Naive thymus-derived CD8-positive, alpha-beta T cell (primary cell): ENCODE measurements around the gene GPC3. TPM values are rescaled to one million over a fixed set of nuclear protein-coding genes. Genes with fewer than 3 reads are reported as not detected.

Experiments used
- ATAC-seq, 2 donors: fragments of 150-1000 bp; cut with Tn5 transposase in 1 of 2; sonication (Bioruptor Pico), chemical (Tn5 transposase) in 1 of 2; 1 replicate in 1 of 2; 2 replicates in 1 of 2; pipeline ENCODE4 v1.10.0; 2021; ENCODE audit warnings: mild to moderate bottlenecking in 2 of 2, moderate library complexity in 2 of 2
- POLR2A ChIA-PET: fragments of 350-600 bp; sonication (Branson Sonifier 250); formaldehyde crosslinking; loops from one replicate; lab custom pipeline; 2021; ENCODE audit warnings: antibody characterized with exemption; lab: Charles Lee
- DNase-seq, 10 donors: peaks; one replicate each; pipeline versions ENCODE4 v3.0.0 to v3.0.0-alpha.2; 2020 to 2022
- H3K27ac Mint-ChIP-seq, 10 donors: one replicate each; pipeline ENCODE4 v1.8.0; 2020 to 2022; ENCODE audit warnings: mild to moderate bottlenecking in 10 of 10, mixed read lengths in 10 of 10, moderate library complexity in 4 of 10, inconsistent platforms in 1 of 10
- H3K27me3 Mint-ChIP-seq, 5 donors: one replicate each; pipeline ENCODE4 v1.8.0; 2021 to 2022; ENCODE audit warnings: mixed read lengths in 5 of 5
- H3K36me3 Mint-ChIP-seq, 3 donors: one replicate each; pipeline ENCODE4 v1.8.0; 2020 to 2022; ENCODE audit warnings: mixed read lengths in 3 of 3, mild to moderate bottlenecking in 2 of 3, inconsistent platforms in 1 of 3
- H3K4me1 Mint-ChIP-seq, 4 donors: one replicate each; pipeline ENCODE4 v1.8.0; 2021 to 2022; ENCODE audit warnings: mixed read lengths in 4 of 4
- H3K4me3 Mint-ChIP-seq, 10 donors: one replicate each; pipeline ENCODE4 v1.8.0; 2020 to 2022; ENCODE audit warnings: mild to moderate bottlenecking in 10 of 10, mixed read lengths in 10 of 10, moderate library complexity in 6 of 10, inconsistent platforms in 1 of 10
- H3K9me3 Mint-ChIP-seq, 9 donors: one replicate each; pipeline ENCODE4 v1.8.0; 2020 to 2022; ENCODE audit warnings: mixed read lengths in 9 of 9, mild to moderate bottlenecking in 3 of 9, inconsistent platforms in 1 of 9, moderate library complexity in 1 of 9
- polyA plus RNA-seq, 3 donors: library from polyadenylated mRNA; unstranded; fragments of 300-500 nt; fragmentation: Illumina TruSeq; gene quantifications; one replicate each; pipeline ENCODE4 v1.2.3, GENCODE V29; 2021
- total RNA-seq, 8 experiments: library from RNA in 2 of 8; stranded (reverse) in 2 of 8; gene quantifications; one replicate each; pipeline ENCODE4 v1.2.3 and lab custom pipeline; 2021 to 2026

The GPC3 gene
- total and polyA plus RNA-seq, 5 experiments from 2014 or later: 2.3 to 3.9 (median 2.6) TPM; not detected in 2

- ATAC-seq: no peak
- POLR2A ChIA-PET: no interaction called here
- Mint-ChIP-seq H3K27me3 (peaks cover 5 to 37% (median 24%) of the 10 kb centered on the region in 5 donors), H3K36me3 (no peaks in the 10 kb centered on the region), H3K4me1 (peaks cover 0 to 7% (median 1%) of the 10 kb centered on the region in 4 donors), H3K27ac (no peak overlapping the region), H3K4me3 (no peak overlapping the region), H3K9me3 (no peaks in the 10 kb centered on the region)
- no peak for DNase-seq
Observed at GRCh38 chrX:133979641-133980230, 5.7 kb downstream of the GPC3 start.

GRCh38 chrX:133973704-133974103 is 11.7 kb downstream of the GPC3 start:
- no peaks in the 10 kb centered on the region for H3K9me3 Mint-ChIP-seq
- POLR2A ChIA-PET: no interaction called here
- H3K36me3 Mint-ChIP-seq: no peaks in the 10 kb centered on the region
- no peak overlapping the region for H3K27ac Mint-ChIP-seq
- H3K4me3 Mint-ChIP-seq: no peak overlapping the region
- DNase-seq (no peak), ATAC-seq (no peak)
- H3K4me1 Mint-ChIP-seq: no peaks in the 10 kb centered on the region
- H3K27me3 Mint-ChIP-seq: peaks cover 0 to 7% (median 0%) of the 10 kb centered on the region in 5 donors

DNA sequence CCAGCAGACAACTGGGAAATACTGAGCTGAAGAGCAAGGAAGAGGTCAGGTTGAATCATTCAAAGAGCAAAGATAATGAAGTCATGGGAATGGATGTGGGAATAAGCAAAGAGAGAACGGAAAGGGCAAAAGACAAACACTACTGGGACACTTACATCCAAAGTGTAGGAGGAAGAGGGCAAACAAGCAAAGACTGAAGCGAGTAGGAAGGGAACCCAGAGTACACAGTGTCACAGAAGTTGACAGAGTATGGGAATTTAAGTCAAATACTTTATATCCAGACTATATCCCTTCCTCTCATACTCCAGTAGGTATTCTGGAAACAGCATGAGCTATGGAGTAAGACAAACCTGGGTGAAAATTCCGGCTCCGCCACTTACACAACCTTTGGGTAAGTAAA is 12.5 kb downstream of the GPC3 start:
- no peak for ATAC-seq
- H3K9me3 Mint-ChIP-seq: no peaks in the 10 kb centered on the region
- no peak for DNase-seq
- H3K4me1 Mint-ChIP-seq: no peaks in the 10 kb centered on the region
- POLR2A ChIA-PET: no interaction called here
- H3K36me3 Mint-ChIP-seq: no peaks in the 10 kb centered on the region
- H3K4me3 Mint-ChIP-seq: no peak overlapping the region
- H3K27me3 Mint-ChIP-seq: peaks cover 0 to 7% (median 0%) of the 10 kb centered on the region in 5 donors
- no peak overlapping the region for H3K27ac Mint-ChIP-seq

GRCh38 chrX:133971586-133971985 is 13.8 kb downstream of the GPC3 start:
- ATAC-seq (no peak), DNase-seq (no peak)
- H3K27ac Mint-ChIP-seq: no peak overlapping the region
- peaks cover 0 to 7% (median 0%) of the 10 kb centered on the region in 5 donors for H3K27me3 Mint-ChIP-seq
- H3K4me3 Mint-ChIP-seq: no peak overlapping the region
- POLR2A ChIA-PET: no interaction called here
- no peaks in the 10 kb centered on the region for H3K4me1 Mint-ChIP-seq
- H3K36me3 Mint-ChIP-seq: no peaks in the 10 kb centered on the region
- H3K9me3 Mint-ChIP-seq: no peaks in the 10 kb centered on the region

GRCh38 chrX:133970076-133970475 is 15.3 kb downstream of the GPC3 start:
- POLR2A ChIA-PET: no interaction called here
- Mint-ChIP-seq H3K4me3 (no peak overlapping the region), H3K9me3 (no peaks in the 10 kb centered on the region), H3K27ac (no peak overlapping the region), H3K4me1 (peaks cover 0 to 1% (median 0%) of the 10 kb centered on the region in 4 donors), H3K36me3 (no peaks in the 10 kb centered on the region), H3K27me3 (peaks cover 0 to 6% (median 0%) of the 10 kb centered on the region in 5 donors)
- no peak for DNase-seq
- no peak for ATAC-seq

GRCh38 chrX:133969191-133969590 is 16.2 kb downstream of the GPC3 start:
- Mint-ChIP-seq H3K36me3 (no peaks in the 10 kb centered on the region), H3K4me3 (no peak overlapping the region), H3K27me3 (peaks cover 0 to 4% (median 0%) of the 10 kb centered on the region in 5 donors), H3K4me1 (peaks cover 0 to 7% (median 0%) of the 10 kb centered on the region in 4 donors), H3K9me3 (no peaks in the 10 kb centered on the region), H3K27ac (no peak overlapping the region)
- ATAC-seq (no peak), DNase-seq (no peak)
- POLR2A ChIA-PET: no interaction called here

- Mint-ChIP-seq H3K4me1 (peaks cover 0 to 7% (median 0%) of the 10 kb centered on the region in 4 donors), H3K27me3 (peaks cover 0 to 4% (median 0%) of the 10 kb centered on the region in 5 donors), H3K9me3 (no peaks in the 10 kb centered on the region), H3K27ac (no peak overlapping the region), H3K4me3 (no peak overlapping the region), H3K36me3 (no peaks in the 10 kb centered on the region)
- DNase-seq: no peak
- POLR2A ChIA-PET: no interaction called here
- ATAC-seq: no peak
Observed at GRCh38 chrX:133968109-133968508, 17.3 kb downstream of the GPC3 start.

DNA sequence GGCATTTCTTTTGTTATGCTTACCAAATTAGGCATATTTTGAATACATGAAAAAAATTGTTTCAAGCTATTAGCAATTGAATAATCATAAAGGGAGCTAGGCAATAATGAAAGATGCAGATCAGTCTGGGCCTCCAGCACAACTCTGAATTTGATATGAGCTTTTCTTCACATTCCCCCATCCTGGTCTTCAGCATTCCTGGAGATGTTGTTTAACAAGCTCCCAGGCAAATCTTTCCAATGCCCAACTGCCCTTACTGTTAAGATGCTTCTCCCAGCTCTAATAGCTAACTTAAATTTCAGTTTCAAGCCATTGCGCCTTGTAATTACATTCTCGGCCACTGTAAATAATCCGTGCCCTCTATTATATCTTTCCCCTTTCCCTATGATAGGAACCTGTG is 19.2 kb downstream of the GPC3 start:
- POLR2A ChIA-PET: interaction anchor here (0.5 kb wide), 1 partner anchor 48 kb away, joined by 4 read pairs; no protein-coding TSS in a partner anchor
- ATAC-seq (no peak), DNase-seq (no peak)
- Mint-ChIP-seq H3K36me3 (no peaks in the 10 kb centered on the region), H3K9me3 (no peaks in the 10 kb centered on the region), H3K4me3 (no peak overlapping the region), H3K27me3 (no peaks in the 10 kb centered on the region), H3K27ac (no peak overlapping the region), H3K4me1 (peaks cover 0 to 7% (median 0%) of the 10 kb centered on the region in 4 donors)

- Mint-ChIP-seq H3K4me3 (no peak overlapping the region), H3K4me1 (peaks cover 0 to 7% (median 0%) of the 10 kb centered on the region in 4 donors), H3K9me3 (no peaks in the 10 kb centered on the region), H3K27me3 (no peaks in the 10 kb centered on the region), H3K36me3 (no peaks in the 10 kb centered on the region), H3K27ac (no peak overlapping the region)
- DNase-seq: no peak
- no peak for ATAC-seq
- POLR2A ChIA-PET: no interaction called here
Observed at GRCh38 chrX:133965321-133965720, 20.1 kb downstream of the GPC3 start.

- POLR2A ChIA-PET: no interaction called here
- no peak overlapping the region for H3K27ac Mint-ChIP-seq
- H3K4me1 Mint-ChIP-seq: peaks cover 0 to 7% (median 0%) of the 10 kb centered on the region in 4 donors
- no peaks in the 10 kb centered on the region for H3K36me3 Mint-ChIP-seq
- no peak overlapping the region for H3K4me3 Mint-ChIP-seq
- no peaks in the 10 kb centered on the region for H3K27me3 Mint-ChIP-seq
- H3K9me3 Mint-ChIP-seq: no peaks in the 10 kb centered on the region
- DNase-seq (no peak), ATAC-seq (no peak)
Observed at GRCh38 chrX:133961046-133961445, 24.3 kb downstream of the GPC3 start.

- DNase-seq (no peak), ATAC-seq (no peak)
- Mint-ChIP-seq H3K27ac (no peak overlapping the region), H3K4me3 (no peak overlapping the region), H3K36me3 (peaks cover 0 to 5% (median 0%) of the 10 kb centered on the region in 3 donors), H3K4me1 (peaks cover 0 to 5% (median 0%) of the 10 kb centered on the region in 4 donors), H3K27me3 (peaks cover 0 to 2% (median 0%) of the 10 kb centered on the region in 5 donors), H3K9me3 (peaks cover 0 to 4% (median 0%) of the 10 kb centered on the region in 9 donors)
- POLR2A ChIA-PET: no interaction called here
Observed at GRCh38 chrX:133959972-133960371, 25.4 kb downstream of the GPC3 start.

DNA sequence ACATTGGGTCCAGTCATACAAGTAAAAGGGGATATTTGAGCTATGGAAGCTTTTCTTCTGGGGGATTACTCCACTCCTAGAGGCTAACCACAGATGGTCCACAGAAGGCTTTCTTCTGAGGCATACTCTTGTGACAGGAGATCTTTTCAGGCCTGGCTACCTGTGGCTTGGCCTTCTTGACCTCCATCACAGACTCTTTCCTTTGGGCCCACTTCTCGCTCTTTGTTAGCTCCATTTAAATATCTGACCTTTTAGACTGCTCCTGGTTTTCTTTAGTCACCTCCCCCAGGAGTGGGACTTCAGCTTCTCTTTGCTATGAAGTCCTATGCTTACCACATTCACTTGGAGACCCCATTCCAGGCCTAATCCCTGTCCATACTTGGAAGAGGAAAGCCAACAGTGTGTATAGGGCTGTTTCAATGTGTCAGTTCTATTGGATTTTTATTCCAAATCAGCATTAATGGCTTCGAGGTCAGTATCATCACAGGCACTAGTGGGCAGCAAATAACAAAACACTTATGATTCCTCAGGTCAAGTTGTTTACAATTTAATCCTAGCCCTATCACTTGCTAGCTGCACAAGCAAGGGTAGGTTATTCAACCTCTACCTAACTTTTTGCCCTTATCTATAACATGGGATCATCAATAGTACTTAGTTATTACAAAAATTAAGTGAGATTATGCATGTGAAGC is 26.3 kb downstream of the GPC3 start:
- Mint-ChIP-seq H3K4me1 (no peaks in the 10 kb centered on the region), H3K27me3 (peaks cover 0 to 3% (median 0%) of the 10 kb centered on the region in 5 donors), H3K9me3 (peaks cover 0 to 4% (median 0%) of the 10 kb centered on the region in 9 donors), H3K36me3 (peaks cover 0 to 5% (median 0%) of the 10 kb centered on the region in 3 donors), H3K27ac (no peak overlapping the region), H3K4me3 (no peak overlapping the region)
- POLR2A ChIA-PET: no interaction called here
- DNase-seq (no peak), ATAC-seq (no peak)

GRCh38 chrX:133956570-133957340 is 28.6 kb downstream of the GPC3 start:
- DNase-seq (no peak), ATAC-seq (no peak)
- peaks cover 0 to 3% (median 0%) of the 10 kb centered on the region in 5 donors for H3K27me3 Mint-ChIP-seq
- no peaks in the 10 kb centered on the region for H3K4me1 Mint-ChIP-seq
- peaks cover 0 to 13% (median 0%) of the 10 kb centered on the region in 3 donors for H3K36me3 Mint-ChIP-seq
- POLR2A ChIA-PET: no interaction called here
- no peak overlapping the region for H3K4me3 Mint-ChIP-seq
- H3K9me3 Mint-ChIP-seq: peaks cover 0 to 11% (median 0%) of the 10 kb centered on the region in 9 donors
- no peak overlapping the region for H3K27ac Mint-ChIP-seq
